HG02970 (cell line): Measurements from ENCODE around the gene WDR13.
A peak's percentile ranks its signal among the peaks of the same experiment; 100 is the strongest.
"Not testable (repeated sequence)": the region's sequence is repeated elsewhere in the genome, so short reads cannot be mapped to it uniquely, and the experiment has no call there.

Experiments
- ATAC-seq: cut with Tn5 transposase; IDR thresholded peaks from one replicate; pipeline ENCODE4 v1.9.1; 2021; ENCODE audit warnings: mild to moderate bottlenecking, moderate library complexity, moderate number of reproducible peaks; ENCODE audit not compliant: unreplicated experiment, low FRiP score

WDR13 gene

DNA sequence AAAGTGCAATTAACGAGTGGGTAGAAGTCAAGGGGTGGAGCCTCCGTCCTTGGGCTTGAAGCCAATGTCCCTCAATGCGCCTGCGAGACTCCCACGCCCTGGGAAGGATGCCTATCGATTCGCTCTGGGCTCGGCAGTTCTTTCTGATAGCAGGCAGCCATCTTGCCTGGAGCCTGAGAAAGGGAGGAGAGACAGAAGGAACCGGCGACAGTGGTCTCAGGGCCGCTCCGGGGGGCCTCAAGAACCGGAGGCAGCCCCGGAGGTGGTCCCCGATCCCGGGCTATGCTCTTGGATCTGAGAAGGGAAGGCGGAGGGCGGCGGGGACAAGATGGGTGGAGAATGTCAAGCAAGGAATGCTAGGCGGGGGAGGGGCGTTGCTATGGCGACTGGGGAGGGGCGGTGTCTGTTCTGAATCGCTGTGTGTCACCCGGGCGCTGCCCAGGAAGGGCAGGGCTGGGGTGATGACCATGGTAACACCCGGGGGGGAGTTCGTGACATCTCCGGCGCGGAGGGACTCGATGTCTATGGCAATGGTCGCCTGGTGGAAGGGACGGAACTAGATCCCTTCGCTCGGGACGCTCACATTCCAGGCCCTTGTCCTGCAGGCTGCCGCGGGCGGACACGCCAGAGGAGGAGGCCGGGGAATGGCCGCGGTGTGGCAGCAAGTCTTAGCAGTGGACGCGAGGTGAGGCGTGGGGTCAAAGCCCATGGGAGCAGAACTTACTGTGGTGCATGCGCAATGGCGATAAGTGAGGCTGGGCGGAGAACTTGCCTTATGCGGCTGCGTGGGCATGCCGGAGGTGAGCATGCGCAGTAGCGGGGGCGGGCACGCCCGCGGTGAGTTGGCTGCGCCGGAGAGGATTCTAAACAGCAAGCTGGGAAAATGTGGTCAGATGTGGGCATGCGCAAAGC, at the start of gene WDR13:
WDR13 (plus strand) TSS at position 140 of the 912 bp plus-strand sequence; CDS start at position 645, 505 bp downstream.
- ATAC-seq = peak; percentile 60

DNA sequence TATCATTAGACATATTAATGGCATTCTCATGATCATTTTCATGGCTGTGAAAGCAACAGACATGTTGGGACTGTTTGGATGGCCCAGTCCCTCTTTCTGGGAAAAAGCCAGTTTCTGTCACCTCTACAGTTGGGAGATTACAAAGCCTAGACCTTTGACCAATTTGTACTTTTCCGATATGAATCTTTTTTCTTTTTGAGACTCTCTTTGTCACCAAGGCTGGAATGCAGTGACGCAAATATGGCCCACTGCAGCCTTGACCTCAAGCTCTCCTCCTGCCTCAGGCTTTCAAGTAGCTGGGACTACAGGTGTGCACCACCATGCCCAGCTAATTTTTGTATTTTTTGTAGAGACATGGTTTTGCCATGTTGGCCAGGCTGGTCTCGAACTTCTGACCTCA, 48.4 kb upstream of the WDR13 start:
- ATAC-seq = no peak

DNA sequence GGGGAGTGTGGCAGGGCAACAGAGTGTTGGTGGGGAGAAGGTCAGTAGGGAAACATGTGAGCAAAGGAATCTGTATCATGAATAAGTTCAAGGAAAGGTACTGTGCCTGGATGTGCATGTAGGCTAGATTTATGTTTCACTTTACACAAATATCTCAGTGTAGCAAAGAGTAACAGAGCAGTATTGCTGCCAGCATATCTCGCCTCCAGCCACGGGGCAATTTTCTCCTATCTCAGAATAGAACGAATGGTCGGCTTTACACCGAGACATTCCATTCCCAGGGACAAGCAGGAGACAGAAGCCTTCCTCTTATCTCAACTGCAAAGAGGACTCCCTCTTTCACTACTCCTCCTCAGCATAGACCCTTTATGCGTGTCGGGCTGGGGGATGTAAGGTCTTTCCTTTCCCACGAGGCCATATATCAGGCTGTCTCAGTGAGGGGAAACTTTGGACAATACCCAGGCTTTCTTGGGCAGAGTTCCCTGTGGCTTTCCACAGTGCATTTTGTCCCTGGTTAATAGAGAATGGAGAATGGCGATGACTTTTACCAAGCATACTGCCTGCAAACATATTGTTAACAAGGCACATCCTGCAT, 41.5 kb upstream of the WDR13 start:
- ATAC-seq = not testable (repeated sequence)

DNA sequence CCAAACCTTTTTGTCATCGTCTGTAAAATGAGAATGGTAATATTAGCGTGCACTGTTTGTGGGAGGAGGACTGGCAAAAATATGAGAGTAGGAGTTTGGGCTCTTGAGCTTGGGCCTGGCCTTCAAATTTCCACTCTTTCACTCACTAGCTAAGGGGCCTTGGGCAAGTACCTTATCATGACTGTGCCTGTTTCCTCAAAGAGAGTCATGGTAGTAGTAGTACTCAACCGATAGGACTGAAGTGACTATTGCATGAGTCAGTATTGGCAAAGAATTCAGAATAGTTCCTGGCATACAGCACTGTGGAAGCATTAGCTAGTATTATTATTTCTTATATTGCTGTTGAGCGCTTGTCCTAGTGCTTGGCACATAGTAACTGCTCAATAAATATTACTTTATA, 39.0 kb upstream of the WDR13 start:
- ATAC-seq = no peak

DNA sequence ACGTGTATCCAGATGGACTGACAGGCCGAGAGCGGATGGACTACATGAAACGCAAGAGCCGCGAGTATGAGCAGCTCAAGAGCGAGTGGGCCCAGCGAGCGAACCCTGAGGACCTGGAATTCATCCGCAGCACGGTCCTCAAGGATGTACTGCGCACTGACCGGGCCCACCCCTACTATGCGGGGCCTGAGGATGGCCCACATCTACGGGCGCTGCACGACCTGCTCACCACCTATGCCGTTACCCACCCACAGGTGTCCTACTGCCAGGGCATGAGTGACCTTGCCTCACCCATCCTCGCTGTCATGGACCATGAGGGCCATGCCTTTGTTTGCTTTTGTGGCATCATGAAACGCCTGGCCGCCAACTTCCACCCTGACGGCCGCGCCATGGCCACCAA, 37.7 kb upstream of the WDR13 start:
- no peak for ATAC-seq

DNA sequence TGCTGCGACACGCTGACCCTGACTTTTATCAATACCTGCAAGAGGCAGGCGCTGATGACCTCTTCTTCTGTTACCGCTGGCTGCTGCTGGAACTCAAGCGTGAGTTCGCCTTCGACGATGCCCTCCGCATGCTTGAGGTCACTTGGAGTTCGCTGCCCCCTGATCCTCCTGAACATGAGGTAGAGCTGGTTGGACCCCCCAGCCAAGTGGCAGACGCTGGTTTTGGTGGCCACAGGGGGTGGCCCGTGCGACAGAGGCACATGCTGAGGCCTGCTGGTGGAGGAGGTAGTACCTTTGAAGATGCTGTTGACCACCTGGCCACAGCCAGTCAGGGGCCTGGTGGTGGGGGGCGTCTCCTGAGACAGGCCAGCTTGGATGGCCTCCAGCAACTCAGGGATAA, 37.2 kb upstream of the WDR13 start:
- ATAC-seq = no peak

DNA sequence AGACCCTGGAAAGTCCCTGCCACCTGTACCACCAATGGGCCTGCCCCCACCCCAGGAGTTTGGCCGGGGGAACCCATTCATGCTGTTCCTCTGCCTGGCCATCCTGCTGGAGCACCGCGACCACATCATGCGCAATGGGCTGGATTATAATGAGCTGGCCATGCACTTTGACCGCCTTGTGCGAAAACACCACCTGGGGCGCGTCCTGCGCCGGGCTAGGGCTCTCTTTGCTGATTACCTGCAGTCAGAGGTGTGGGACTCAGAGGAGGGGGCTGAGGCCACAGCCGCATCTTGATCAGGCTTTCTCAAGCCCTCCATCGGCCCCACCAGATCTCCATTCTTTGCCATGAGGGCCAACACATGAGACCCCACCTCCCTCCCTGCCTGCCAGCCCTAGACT, 36.6 kb upstream of the WDR13 start:
- ATAC-seq = no peak

DNA sequence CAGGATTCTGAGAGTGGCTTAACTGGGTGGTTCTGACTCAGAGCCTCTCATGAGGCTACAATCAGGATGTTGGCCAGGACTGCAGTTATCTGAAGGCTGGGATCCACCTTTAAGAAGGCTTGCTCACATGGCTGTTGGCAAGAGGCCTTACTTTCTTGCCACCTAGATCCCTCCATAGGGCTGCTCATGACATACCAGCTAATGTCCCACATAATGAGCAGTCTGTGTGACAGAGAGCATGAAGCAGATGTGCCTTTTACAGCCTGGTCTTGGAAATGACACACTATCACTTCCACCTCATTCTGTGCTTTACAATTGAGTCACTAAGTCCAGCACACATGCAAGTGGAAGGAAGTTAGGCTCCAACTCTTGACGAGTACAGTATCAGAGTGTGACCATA, 27.3 kb upstream of the WDR13 start:
- ATAC-seq = no peak

DNA sequence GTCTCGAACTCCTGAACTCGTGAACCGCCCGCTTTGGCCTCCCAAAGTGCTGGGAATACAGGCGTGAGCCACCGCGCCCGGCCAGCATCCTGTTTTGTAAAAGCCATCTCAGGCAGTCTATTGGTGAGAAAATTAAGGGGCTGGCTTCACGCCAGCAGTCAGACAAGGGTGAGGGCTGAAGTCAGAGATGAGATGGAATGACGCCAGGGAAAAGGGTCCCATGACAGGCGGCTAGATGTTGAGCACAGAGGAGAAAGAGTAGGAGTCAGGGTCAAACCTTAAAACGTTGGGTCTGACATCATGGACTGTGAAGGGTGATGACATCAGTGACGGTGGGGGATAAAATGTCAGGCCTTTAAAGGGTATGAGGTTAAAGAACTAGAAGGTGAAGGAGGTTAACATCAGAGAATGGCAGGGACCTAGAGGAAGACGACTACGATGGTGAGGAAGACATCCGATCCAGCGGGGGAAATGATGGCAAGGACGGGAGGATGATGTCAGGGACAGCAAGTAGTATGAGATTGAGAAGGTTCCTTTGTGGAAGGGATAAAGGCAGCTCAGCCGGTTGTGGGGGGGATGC, 23.5 kb upstream of the WDR13 start:
- ATAC-seq = peak; percentile 11

DNA sequence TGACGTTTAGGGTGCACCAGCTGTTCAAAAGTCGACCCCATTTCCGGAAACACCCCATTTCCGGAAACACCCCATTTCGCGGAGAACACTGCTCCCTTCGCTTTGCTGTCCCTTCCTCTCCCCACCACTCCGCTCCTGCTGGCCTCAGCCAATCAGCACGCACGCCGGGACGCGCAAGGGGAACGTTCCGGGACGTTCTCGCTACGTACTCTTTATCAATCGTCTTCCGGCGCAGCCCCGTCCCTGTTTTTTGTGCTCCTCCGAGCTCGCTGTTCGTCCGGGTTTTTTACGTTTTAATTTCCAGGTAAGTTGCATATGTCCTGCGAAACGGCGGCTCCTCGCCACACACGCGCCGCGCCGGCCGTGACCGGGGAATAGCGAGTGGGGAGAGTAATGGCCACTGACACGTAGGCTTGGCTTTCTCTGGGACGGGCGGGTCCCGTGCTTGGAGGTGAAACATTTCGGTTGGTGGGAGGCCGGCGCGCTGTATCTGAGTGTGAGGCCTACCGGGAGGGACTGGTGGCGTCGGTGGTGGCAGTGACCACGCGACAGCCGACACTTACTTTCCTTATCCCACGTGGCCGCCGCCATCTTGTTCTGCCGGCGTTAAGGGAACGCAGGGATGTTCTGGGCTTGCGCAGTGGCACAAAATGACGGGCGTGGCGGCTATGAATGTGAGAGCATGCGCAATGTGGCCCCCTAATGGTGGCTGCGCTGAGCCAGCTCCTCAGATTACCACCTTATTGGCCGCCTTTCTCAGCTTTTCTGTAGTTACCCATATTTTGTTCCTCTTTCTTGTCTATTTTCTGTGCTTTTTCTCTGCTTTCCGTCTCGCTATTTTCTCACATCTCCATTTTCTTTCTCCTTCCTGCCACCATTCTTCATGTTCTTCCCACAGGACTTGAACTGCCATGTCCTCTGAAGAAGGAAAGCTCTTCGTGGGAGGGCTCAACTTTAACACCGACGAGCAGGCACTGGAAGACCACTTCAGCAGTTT, 22.7 kb upstream of the WDR13 start, which contains the start of gene RBM3:
RBM3 (plus strand) TSS at position 215 of the 997 bp plus-strand sequence; CDS start at position 912, 697 bp downstream.
- peak; percentile 74 for ATAC-seq

DNA sequence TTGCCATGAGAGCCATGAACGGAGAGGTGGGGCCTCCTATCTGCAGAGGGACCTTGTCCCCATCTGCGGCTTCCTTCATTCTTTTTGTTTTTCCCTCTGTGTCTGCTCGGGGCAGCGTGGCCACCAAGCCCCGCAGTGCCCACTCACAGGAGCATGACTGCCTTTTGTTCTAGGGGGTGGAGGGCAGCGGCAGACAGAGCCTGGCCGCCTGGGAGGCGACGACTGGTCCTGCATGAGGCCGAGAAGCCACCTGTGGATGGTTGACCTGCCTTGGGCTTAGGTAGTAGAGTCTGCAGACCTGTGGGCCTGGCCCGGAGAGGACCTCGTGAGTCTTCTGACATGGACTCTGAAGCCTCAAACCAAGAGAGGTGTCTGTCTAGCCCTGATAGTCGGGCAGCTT, 21.6 kb upstream of the WDR13 start:
- no peak for ATAC-seq

DNA sequence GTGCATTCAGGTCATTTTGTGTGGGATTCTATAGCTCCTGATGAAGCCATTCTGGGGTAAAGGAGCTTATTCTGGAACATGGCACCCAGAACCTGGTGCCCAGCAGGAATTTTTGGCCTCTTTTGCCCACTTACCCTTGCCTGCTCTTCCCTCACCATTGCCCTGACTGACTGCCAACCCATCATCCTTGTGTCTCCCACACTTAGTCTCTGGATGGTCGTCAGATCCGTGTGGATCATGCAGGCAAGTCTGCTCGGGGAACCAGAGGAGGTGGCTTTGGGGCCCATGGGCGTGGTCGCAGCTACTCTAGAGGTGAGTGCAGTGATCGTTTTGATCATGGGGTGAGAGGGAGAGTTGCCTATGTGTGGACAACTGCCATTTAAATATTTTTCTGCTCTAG, 21.2 kb upstream of the WDR13 start:
- ATAC-seq = no peak

DNA sequence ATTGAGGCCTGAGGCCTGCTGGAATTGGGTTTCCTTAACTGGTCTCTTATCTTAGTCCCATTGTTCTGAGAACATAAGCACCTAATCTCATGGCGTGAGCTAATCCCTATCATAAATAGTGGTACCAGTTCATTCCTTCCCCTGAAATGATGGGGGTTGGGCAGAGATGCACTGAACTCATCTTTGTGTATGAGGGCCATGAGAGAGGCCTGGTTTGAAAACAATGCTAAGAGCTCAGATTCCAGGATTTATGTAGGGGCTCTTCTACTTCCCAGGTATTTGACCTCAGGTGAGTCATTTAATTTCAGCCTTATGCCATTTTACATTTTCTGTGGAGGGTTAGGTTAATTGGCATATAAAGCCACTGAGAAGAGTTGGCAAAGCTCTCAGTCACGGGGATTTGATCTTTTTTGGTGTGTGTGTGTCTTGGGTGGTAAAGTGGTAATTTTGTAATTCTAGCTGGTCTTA, 18.6 kb upstream of the WDR13 start:
- no peak for ATAC-seq

DNA sequence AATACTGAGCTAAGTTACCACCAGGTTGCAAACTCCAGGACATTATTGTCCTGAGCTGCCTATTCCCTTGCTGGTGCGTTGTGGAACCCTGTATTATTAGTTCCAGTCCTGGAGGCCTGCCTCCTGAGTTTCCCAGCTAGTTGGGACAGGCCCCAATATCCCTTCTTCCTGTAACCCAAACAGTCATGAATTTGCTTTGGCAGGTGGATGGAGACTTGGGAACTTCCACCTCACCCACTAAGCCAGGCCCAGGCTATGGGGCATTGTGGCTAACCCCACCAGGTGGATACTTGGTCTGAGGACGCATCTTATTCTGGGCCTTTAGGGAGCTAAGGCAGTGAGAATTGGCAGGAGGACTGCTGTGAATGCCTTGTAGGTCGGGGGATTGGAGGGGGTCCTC, 18.0 kb upstream of the WDR13 start:
- no peak for ATAC-seq

DNA sequence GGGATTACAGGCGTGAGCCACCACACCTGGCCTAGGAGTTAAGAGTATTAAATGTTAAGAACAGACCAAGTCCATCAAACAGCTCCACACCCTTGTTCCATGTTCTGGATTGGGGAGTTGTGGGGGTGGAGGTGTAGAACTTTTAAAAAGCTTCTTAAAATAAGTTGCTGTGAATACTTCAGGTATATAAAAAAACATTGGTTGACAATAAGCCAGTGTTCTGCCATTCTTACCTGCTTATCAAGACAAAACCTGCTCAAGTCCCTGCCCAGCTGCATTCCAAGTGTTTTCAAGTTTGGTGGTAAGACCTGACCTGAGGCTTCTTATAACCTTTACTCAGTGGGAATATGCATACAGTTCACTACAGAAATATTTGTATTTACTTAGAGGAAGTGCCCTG, 16.6 kb upstream of the WDR13 start:
- no peak for ATAC-seq

DNA sequence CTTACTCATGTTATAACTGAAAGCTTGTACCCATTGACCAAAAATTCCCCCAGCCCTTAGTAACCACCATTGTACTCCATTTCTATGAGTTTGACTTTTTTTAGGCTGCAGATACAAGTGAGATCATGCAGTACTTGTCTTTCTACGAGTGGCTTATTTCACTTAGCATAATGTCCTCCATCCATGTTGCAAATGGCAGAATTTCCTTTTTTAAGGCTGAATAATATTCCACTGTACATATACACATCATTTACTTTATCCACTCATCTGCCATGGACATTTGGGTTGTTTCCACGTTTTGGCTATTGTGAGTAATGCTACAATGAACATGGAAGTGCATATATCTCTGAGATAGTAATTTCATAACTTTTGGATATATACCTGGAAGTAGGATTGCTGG, 12.6 kb upstream of the WDR13 start:
- ATAC-seq = no peak

DNA sequence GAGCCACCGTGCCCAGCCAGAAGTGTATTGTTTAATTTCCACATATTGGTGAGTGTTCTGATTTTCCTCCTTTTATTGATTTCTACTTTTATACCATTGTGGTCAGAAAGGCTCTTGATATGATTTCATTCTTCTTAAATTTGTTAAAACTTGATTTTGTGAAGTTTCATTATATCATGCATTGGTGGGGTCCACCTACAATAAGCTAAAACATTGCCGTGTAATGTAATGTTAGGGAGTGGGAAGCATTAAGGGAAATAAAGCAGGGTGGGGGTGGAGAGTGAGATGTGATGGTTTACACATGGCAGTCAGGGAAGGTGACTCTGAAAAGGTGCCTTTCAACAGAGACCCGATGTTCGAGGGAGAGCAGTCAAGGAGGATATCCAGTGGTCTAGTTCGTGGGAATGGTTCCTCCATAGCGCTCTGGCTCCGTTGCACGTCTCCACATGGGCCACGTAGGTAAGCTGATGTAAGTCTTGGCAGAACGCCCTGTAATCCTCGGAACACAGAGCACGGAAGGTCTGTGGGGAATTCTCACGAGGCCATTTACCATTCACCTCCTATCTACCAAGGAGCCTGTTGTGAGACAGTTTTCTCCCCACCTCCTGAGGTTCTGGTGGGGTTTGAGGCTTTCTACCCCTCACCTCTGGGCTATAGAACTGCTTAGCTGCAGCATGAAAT, 7.7 kb upstream of the WDR13 start:
- ATAC-seq = no peak

DNA sequence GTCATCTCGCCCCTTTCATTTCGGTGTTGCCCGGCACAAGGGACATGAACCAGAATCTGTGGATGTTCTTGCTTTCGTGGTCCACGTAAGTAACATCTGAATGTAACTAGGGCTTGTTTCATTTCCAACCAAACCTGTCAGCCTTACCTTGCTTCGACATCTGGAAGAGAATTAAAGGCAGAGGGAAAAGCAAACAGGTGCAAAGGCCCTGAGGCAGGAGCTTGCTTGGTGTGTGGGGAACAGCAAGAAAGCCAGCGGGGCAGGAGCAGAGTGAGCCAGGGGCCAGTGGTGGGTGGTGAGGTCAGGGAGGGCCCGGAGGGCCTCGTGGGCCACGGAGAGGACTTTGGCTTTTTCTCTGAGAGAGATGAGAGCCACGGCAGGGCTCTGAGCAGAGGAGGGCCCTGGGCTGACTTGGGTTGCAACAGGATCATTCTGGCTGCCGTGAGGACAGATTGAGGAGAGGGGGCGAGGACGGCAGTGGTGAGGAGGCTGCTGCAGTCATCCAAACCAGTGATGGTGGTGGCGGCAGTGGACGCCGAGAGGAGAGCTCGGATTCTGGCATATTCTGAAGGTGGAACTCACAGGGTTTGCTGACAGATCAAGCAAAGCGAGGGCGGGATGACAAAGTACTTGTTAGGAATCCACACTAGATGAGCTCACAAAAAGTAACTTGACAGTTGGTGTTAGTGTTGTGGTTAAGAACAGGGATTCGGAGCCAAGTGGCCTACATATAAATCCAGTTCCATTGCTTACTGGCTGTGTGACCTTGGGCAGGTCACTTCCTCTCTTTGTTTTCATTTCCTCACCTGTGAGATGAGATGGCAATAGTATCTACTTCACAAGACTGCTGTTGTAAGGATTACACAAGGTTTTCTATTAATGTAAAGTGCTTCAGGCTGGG, 6.8 kb upstream of the WDR13 start:
- ATAC-seq = no peak
